Measurements from ENCODE around the gene ZNF487.
A peak's percentile ranks its signal among the peaks of the same experiment; 100 is the strongest.
"Not testable (repeated sequence)": the region's sequence is repeated elsewhere in the genome, so short reads cannot be mapped to it uniquely, and the experiment has no call there.

Gene ZNF487

GRCh38 chr10:43440463-43441134 lies 3.7 kb downstream of the ZNF487 start:
- no peak for DNase-seq (ENCODE audit: low read depth)

GRCh38 chr10:43444323-43444722 lies 7.4 kb downstream of the ZNF487 start:
- no peak for DNase-seq (ENCODE audit: low read depth)

GRCh38 chr10:43444897-43445466 lies 8.1 kb downstream of the ZNF487 start:
- DNase-seq (ENCODE audit: low read depth): no peak

DNA sequence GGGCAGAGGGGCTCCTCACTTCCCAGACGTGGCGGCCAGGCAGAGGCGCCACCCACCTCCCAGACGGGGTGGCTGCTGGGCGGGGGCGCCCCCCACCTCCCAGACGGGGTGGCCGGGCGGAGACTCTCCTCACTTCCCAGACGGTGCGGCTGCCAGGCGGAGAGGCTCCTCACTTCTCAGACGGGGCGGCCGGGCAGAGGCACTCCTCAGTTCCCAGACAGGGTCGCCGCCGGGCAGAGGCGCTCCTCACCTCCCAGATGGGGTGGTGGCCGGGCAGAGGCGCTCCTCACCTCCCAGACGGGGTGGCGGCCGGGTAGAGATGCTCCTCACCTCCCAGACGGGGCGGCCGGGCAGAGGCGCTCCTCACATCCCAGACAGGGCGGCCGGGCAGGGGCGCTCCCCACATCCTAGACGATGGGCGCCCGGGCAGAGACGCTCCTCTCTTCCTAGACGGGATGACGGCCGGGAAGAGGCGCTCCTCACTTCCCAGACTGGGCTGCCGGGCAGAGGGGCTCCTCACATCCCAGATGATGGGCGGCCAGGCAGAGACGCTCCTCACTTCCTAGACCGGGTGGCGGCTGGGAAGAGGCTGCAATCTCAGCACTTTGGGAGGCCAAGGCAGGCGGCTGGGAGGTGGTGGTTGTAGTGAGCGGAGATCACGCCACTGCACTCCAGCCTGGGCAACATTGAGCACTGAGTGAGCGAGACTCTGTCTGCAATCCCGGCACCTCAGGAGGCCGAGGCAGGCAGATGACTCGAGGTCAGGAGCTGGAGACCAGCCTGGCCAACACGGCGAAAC lies 9.5 kb downstream of the ZNF487 start:
- DNase-seq (ENCODE audit: low read depth): not testable (repeated sequence)

DNA sequence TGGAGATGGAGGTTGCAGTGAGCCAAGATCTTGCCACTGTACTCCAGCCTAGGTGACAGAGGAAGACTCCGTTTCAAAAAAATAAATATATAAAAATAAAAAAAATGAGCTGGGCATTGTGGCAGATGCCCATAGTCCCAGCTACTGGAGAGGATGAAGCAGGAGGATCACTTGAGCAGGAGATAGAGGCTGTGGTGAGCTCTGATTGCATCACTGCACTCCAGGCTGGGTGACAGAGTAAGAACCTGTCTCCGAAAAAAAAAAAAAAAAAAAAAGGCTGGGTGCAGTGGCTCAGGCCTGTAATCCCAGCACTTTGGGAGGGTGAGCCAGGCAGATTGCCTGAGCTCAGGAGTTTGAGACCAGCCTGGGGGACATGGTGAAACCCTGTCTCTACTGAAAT lies 11.8 kb downstream of the ZNF487 start:
- no peak for DNase-seq (ENCODE audit: low read depth)

DNA sequence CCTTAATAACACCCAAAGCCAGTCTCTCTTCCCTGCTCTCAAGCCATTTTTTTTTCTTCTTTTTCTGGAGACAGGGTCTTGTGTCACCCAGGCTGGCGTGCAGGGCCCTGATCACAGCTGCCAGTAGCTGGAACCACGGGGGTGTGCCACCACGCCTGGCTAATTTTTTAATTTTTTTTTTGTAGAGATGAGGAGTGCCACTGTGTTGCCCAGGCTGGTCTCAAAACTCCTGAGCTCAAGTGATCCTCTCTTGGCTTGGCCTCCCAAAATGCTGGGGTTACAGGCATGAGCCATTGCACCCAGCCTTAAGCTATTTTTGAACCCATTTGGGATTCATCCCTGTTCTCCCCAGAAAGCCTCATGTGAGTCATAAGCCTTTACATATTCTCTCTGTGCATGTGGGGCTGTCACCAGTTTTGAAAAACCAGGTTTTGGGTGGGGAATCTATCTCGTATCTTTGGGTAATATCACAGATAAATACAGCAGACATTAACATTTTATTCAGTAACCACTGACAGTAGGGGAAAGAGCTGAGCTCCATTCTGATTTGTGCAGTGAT lies 15.5 kb downstream of the ZNF487 start:
- DNase-seq (ENCODE audit: low read depth): no peak

DNA sequence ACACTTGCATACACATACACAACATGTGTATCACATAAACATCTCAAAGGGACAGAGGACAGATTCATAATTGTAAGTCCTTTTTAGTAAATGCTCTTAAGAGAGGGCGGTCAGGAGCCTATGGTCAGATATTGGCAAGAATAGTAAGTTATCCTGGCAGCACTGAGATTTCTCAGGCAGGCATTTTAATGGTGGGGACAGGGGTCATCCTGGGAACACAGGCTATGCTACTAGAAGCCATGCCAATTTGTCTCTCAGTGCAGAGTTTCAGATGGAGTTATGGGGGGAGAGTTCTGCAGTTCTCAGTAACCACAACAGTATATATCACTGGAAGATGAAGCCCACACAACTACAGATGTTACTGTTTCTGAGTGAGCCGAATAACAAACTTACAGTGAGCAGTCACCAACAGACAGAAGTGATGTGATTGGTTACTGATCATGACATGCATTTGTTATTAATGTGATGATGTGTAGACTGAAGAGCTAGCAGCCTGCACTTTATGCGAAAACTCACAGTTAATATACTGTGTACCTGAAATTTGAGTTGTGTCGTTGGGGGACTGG lies 16.4 kb downstream of the ZNF487 start:
- DNase-seq (ENCODE audit: low read depth): no peak

DNA sequence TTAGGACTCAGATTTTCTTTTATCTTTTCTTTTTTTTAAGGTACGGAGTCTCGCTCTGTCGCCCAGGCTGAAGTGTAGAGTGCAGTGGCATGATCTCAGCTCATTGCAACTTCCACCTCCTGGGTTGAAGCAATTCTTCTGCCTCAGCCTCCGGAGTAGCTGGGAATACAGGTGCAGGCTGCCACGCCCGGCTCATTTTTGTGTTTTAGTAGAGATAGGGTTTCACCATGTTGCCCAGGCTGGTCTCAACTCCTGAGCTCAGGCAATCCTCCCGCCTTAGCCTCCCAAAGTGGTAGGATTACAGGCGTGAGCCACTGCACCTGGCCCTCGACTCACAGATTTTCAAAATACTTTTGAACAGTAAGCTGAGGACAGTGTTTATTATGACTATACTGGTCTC lies 17.1 kb downstream of the ZNF487 start:
- DNase-seq (ENCODE audit: low read depth): not testable (repeated sequence)

GRCh38 chr10:43456561-43456960 lies 19.6 kb downstream of the ZNF487 start:
- not testable (repeated sequence) for DNase-seq (ENCODE audit: low read depth)

GRCh38 chr10:43458227-43458626 lies 21.3 kb downstream of the ZNF487 start:
- no peak for DNase-seq (ENCODE audit: low read depth)

- DNase-seq (ENCODE audit: low read depth): peak; percentile 5
Measured at GRCh38 chr10:43461950-43462349, 25.0 kb downstream of the ZNF487 start.

DNA sequence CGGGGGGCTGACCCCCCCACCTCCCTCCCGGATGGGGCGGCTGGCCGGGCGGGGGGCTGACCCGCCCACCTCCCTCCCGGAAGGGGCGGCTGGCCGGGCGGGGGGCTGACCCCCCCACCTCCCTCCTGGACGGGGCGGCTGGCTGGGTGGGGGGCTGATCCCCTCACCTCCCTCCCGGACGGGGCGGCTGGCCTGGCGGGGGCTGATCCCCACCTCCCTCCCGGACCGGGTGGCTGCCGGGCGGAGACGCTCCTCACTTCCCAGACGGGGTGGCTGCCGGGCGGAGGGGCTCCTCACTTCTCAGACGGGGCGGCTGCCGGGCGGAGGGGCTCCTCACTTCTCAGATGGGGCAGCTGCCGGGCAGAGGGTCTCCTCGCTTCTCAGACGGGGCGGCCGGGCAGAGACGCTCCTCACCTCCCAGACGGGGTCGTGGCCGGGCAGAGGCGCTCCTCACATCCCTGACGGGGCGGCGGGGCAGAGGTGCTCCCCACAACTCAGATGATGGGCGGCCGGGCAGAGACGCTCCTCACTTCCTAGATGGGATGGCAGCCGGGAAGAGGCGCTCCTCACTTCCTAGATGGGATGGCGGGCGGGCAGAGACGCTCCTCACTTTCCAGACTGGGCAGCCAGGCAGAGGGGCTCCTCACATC lies 28.3 kb downstream of the ZNF487 start:
- DNase-seq (ENCODE audit: low read depth): not testable (repeated sequence)

DNA sequence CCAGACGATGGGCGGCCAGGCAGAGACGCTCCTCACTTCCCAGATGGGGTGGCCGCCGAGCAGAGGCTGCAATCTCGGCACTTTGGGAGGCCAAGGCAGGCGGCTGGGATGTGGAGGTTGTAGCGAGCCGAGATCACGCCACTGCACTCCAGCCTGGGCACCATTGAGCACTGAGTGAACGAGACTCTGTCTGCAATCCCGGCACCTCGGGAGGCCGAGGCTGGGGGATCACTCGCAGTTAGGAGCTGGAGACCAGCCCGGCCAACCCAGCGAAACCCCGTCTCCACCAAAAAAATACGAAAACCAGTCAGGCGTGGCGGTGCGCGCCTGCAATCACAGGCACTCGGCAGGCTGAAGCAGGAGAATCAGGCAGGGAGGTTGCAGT lies 28.8 kb downstream of the ZNF487 start:
- DNase-seq (ENCODE audit: low read depth): not testable (repeated sequence)

DNA sequence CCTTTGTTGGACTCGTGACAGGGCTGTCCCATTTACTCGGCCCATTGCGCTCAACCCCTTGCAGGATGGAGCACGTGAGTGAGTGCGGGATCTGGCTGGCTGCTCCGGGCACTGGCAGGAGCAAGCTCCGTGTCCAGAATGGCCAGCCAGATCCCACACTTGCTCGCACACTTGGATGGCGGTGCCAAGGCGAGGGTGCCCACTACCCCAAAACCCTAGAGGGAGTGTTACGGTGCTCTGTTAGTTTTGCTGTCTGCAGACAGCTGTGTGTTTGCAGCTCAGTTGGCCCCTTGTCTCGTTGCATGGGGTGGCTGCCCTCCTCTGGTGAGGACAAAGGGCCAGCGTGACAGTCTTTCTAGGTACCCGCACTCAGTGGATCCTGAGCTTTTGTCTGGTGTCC lies 34.2 kb downstream of the ZNF487 start:
- no peak for DNase-seq (ENCODE audit: low read depth)

DNA sequence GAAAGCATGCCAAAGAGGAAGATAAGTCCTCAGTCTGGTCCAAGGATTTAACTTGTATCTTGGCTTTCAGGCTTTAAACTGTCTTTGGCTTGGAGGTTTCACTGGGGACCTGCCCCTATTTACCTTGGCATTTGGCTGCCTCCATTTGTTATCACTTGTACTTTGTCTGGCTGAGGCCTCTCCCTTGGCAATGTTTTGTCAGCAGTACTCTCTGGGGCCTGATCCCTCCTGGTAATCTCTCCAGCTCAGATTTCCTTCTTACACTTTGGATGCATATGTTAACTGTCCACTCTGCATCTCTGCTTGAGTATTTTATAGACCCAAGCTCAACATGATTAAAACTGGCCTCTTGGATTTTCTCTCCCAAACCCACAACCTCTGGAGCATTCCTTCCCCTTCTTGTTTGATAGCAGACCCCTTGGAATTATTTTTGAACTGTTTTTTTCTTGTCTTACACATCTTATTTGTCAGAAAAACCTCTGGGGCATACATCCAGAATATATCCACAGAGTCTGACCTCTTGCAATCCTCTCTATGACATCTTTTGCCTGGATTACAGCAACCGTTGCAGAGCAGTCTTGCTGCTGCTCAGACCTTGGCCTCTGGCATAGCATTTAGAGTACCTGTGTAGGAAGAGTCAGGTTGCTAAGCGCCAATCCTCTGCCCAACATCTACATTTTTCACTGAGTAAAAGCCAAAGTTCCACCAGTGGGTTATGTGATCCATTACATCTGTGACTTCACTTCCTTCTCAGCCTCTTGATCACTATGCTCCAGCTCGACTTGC lies 35.2 kb downstream of the ZNF487 start:
- no peak for DNase-seq (ENCODE audit: low read depth)

DNA sequence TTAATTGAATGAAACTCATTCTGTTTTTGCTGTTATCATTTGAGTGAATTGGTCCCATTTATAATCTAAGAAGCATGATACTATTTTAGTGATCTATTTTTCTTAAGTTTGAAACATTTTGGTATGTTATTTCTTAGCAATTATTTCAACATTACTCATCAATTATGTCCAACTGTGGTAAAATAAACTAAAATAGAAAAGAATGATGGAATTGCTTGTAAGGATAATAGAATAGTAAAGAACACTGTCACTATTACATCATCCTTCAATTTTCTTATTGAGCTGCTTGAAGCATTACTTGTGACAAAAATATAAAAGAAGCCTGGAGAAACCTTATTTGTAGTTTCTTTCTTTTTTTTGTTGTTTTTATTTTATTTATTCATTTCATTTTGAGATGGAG lies 42.4 kb downstream of the ZNF487 start:
- DNase-seq (ENCODE audit: low read depth): no peak

DNA sequence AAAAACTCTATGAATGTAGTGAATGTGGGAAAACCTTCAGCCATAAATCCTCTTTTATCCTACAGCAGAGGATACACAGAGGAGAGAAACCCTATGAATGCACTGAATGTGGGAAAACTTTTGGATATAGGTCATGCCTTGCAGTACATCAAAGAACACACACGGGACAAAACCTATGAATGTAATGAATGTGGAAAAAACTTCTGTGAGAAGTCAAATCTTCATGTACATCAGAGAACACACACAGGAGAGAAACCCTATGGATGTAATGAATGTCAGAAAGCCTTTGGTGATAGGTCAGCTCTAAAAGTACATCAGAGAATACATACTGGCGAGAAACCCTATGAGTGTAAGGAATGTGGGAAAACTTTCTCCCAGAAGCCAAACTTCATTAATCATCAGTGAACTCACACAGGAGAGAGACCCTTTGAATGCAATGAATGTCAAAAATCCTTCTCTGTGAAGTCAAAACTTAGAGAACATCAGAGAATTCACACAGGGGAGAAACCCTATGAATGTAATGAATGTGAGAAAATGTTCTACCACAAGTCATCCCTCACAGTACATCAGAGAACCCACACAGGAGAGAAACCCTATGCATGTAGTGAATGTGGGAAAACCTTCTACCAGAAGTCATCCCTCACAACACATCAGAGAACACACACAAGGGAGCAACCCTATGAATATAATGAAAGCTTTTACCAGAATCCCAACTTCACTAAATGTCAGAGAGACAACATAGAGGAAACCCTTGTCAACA lies 45.6 kb downstream of the ZNF487 start:
- DNase-seq (ENCODE audit: low read depth): no peak

- no peak for DNase-seq (ENCODE audit: low read depth)
Measured at GRCh38 chr10:43491855-43492254, 54.9 kb downstream of the ZNF487 start.

GRCh38 chr10:43502931-43503330 lies 66.0 kb downstream of the ZNF487 start:
- DNase-seq (ENCODE audit: low read depth): no peak

- no peak for DNase-seq (ENCODE audit: low read depth)
Measured at GRCh38 chr10:43524434-43525247, 87.7 kb downstream of the ZNF487 start.
